A549 (cell line): ENCODE data around the gene DUS2.

Experiments used
- CHD2 ChIP-seq: fragments of 150-350 bp; IDR thresholded peaks from 2 replicates; pipeline ENCODE4 v1.6.1; 2014; ENCODE audit warnings: low read length; ENCODE audit not compliant: partially characterized antibody
- CTCF ChIP-seq: fragments of >200 bp; sonication (Bioruptor Twin); formaldehyde crosslinking; IDR thresholded peaks from 3 replicates; pipeline ENCODE4 v1.5.1; 2016
- EHMT2 ChIP-seq: fragments of 200-600 bp; sonication (generic); IDR thresholded peaks from 2 replicates; pipeline ENCODE4 v1.6.1; 2016; ENCODE audit warnings: antibody characterized with exemption, low read depth, mild to moderate bottlenecking, moderate library complexity
- HES2 ChIP-seq: fragments of >200 bp; sonication (Bioruptor Twin); formaldehyde crosslinking; IDR thresholded peaks from 2 replicates; pipeline ENCODE4 v1.6.1; 2016
- MAFK ChIP-seq: fragments of 450-650 bp; IDR thresholded peaks from 2 replicates; pipeline ENCODE4 v1.6.1; 2014; ENCODE audit not compliant: partially characterized antibody
- POLR2A ChIP-seq: IDR thresholded peaks from 2 replicates; pipeline ENCODE4 v1.6.1; 2012; ENCODE audit warnings: mild to moderate bottlenecking, low read length
- RFX5 ChIP-seq: fragments of 450-650 bp; IDR thresholded peaks from 2 replicates; pipeline ENCODE4 v1.7.1; 2014; ENCODE audit warnings: antibody characterized with exemption, mild to moderate bottlenecking, moderate library complexity
- TFCP2L1 ChIP-seq: fragments of 250-450 bp; sonication (Bioruptor Pico); IDR thresholded peaks from 2 replicates; pipeline ENCODE4 v1.5.0; 2021; ENCODE audit warnings: mild to moderate bottlenecking
- TF ChIP-seq, protein P1 (sequence below): IDR thresholded peaks from 2 replicates; pipeline ENCODE4 v1.6.1; 2012
- TF ChIP-seq, protein P2 (sequence below): IDR thresholded peaks from 2 replicates; pipeline ENCODE4 v1.6.1; 2012

DNA sequence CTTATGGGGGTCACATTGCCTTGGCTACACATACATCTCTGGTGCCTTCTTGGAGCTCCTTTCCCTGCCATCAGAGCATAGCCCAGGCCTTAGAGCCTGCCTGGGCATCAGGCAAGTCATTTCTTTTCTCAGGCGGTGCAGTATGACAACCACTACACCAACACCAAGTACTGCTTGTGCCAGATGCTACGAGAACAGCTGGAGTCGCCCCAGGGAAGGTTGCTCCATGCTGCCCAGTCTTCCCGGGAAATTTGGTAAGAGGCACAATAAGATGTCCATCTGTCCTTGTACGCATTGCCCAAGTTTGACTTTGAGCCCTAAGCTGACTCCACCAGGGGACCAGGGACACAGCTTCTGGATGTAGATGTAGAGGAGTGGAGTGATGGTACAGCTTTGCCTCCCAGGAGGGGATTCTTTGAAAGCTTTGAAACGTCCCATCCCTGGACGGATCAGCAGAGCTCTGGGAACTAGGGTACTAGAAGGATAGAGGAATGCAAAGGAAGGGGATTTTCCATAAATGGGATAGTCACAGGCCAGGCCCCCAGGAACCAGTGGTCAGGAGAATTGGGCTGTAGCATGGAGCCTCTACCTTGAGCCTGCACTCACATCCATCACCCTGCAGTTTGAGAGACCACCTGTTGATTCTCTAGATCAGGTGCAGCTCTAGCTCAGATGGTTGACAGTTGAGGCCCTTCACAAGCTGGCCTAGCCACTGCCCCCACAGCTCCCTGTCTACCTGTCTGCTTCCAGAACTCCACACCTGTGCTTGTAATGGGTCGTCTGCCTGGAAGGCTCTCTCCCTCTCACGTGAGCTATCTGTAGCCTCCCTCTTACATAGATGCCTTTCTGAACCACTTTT is 51.0 kb downstream of the DUS2 start:
- TF ChIP-seq, protein P1, sequence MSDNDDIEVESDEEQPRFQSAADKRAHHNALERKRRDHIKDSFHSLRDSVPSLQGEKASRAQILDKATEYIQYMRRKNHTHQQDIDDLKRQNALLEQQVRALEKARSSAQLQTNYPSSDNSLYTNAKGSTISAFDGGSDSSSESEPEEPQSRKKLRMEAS, result no peak
- no peak for TF ChIP-seq RFX5
- no peak for TF ChIP-seq CTCF
- TF ChIP-seq TFCP2L1 (CRISPR knock-in tag), result no peak
- TF ChIP-seq MAFK, result no peak
- TF ChIP-seq CHD2, result no peak
- no peak for TF ChIP-seq POLR2A
- TF ChIP-seq, protein P2, sequence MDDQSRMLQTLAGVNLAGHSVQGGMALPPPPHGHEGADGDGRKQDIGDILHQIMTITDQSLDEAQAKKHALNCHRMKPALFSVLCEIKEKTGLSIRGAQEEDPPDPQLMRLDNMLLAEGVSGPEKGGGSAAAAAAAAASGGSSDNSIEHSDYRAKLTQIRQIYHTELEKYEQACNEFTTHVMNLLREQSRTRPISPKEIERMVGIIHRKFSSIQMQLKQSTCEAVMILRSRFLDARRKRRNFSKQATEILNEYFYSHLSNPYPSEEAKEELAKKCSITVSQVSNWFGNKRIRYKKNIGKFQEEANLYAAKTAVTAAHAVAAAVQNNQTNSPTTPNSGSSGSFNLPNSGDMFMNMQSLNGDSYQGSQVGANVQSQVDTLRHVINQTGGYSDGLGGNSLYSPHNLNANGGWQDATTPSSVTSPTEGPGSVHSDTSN, result no peak
- no peak for TF ChIP-seq HES2
- no peak for TF ChIP-seq EHMT2
